ENCODE results near the gene CYP27B1. TPM values are rescaled to one million over a fixed set of nuclear protein-coding genes. Genes with fewer than 3 reads are reported as not detected.

The CYP27B1 gene
- total and polyA plus RNA-seq, 4 donors = 0.72 to 1.9 (median 1.4) TPM; not detected in 1

GRCh38 chr12:57770734-57771133, 3.9 kb upstream of the CYP27B1 start:
- peaks cover 23% of the 10 kb centered on the region for H3K27me3 ChIP-seq (ENCODE audit: control insufficient read depth, insufficient read depth, low read length)
- WGBS (ENCODE audit: insufficient coverage) = 77% methylated on average over 3 of the region's 4 CpGs

DNA sequence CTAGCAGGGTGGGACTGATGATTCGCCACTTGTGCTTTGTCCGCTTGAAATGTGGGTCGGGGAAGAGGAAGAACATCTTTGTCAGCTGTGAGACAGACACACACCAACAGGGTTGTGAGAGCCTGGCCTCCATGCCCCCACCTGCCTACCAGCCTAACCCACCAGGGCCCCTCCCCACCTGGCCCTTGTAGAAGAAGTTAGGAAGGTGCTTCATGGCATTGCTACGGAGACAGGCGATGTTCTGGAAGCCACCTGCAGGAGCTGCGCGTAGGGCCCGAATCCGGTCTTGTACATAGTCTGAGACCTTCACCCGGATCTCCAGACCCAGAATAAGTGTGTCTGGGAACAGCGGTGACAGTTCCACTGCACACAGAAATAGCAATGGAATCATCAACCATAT, 2.7 kb upstream of the CYP27B1 start:
- 97% methylated on average over 8 of the region's 11 CpGs for WGBS (ENCODE audit: insufficient coverage)
- H3K27ac ChIP-seq (ENCODE audit: low read depth, low read length) = no peak overlapping the region
- H3K36me3 ChIP-seq (ENCODE audit: control insufficient read depth, insufficient read depth, low read length) = peaks cover 7% of the 10 kb centered on the region
- H3K27me3 ChIP-seq (ENCODE audit: control insufficient read depth, insufficient read depth, low read length) = peaks cover 34% of the 10 kb centered on the region
- H3K9me3 ChIP-seq (ENCODE audit: control insufficient read depth, insufficient read depth, low read length) = no peaks in the 10 kb centered on the region
- no peak for DNase-seq (ENCODE audit: low read depth in 4 of 6, low spot score in 6 of 6)
- H3K4me1 ChIP-seq (ENCODE audit: control insufficient read depth, insufficient read depth, low read length) = peaks cover 44% of the 10 kb centered on the region
- no peak overlapping the region for H3K4me3 ChIP-seq (ENCODE audit: low read depth, low read length)

More at GRCh38 chr12:57770734-57771133, 3.9 kb upstream of the CYP27B1 start:
- Histone ChIP-seq H3K4me3 (ENCODE audit: low read depth, low read length) (no peak overlapping the region), H3K27ac (ENCODE audit: low read depth, low read length) (no peak overlapping the region), H3K36me3 (ENCODE audit: control insufficient read depth, insufficient read depth, low read length) (peaks cover 11% of the 10 kb centered on the region), H3K9me3 (ENCODE audit: control insufficient read depth, insufficient read depth, low read length) (no peaks in the 10 kb centered on the region), H3K4me1 (ENCODE audit: control insufficient read depth, insufficient read depth, low read length) (peaks cover 32% of the 10 kb centered on the region)
- no peak for DNase-seq (ENCODE audit: low read depth in 4 of 6, low spot score in 6 of 6)

DNA sequence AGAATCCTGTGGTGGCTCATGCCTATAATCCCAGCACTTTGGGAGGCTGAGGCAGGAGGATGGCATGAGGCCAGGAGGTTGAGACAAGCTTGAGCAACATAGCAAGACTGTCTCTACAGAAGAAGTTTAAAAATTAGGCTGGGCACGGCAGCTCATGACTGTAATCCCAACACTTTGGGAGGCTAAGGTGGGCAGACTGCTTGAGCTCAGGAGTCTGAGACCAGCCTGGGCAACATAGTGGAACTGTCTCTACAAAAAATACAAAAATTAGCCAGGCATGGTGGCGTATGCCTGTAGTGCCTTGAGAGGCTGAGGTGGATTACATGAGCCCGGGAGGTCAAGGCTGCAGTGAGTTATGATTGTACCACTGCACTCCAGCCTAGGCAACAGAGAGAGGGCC, 998 bp upstream of the CYP27B1 start:
- Histone ChIP-seq H3K4me3 (ENCODE audit: low read depth, low read length) (no peak overlapping the region), H3K36me3 (ENCODE audit: control insufficient read depth, insufficient read depth, low read length) (peaks cover 7% of the 10 kb centered on the region), H3K27ac (ENCODE audit: low read depth, low read length) (no peak overlapping the region), H3K27me3 (ENCODE audit: control insufficient read depth, insufficient read depth, low read length) (peaks cover 51% of the 10 kb centered on the region), H3K4me1 (ENCODE audit: control insufficient read depth, insufficient read depth, low read length) (peaks cover 38% of the 10 kb centered on the region), H3K9me3 (ENCODE audit: control insufficient read depth, insufficient read depth, low read length) (no peaks in the 10 kb centered on the region)
- WGBS (ENCODE audit: insufficient coverage) = 100% methylated on average over 2 of the region's 3 CpGs
- DNase-seq (ENCODE audit: low read depth in 4 of 6, low spot score in 6 of 6) = no peak

DNA sequence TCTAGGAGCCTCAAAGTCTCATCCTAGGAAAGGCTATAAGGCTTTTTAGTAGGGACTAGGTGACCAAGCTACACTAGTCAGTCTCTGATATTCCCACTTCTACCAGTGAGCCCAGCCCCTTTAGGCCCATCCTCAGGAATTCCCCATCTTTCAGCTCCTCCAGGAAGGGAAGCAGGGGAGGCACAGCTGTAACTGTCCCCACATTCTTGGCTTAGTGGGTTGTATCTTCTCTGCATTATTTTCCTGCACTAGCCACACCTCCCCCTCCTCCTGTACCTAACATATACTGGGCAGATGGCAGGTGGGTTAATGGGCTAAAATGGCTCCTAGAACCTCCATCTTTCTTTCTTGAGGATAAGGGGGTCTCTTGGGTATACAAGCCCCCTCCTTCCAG, 424 bp upstream of the CYP27B1 start:
- DNase-seq (ENCODE audit: low read depth in 4 of 6, low spot score in 6 of 6) = no peak
- Histone ChIP-seq H3K4me3 (ENCODE audit: low read depth, low read length) (no peak overlapping the region), H3K9me3 (ENCODE audit: control insufficient read depth, insufficient read depth, low read length) (no peaks in the 10 kb centered on the region), H3K27me3 (ENCODE audit: control insufficient read depth, insufficient read depth, low read length) (peaks cover 53% of the 10 kb centered on the region), H3K4me1 (ENCODE audit: control insufficient read depth, insufficient read depth, low read length) (peaks cover 35% of the 10 kb centered on the region), H3K36me3 (ENCODE audit: control insufficient read depth, insufficient read depth, low read length) (peaks cover 7% of the 10 kb centered on the region), H3K27ac (ENCODE audit: low read depth, low read length) (no peak overlapping the region)

- Histone ChIP-seq H3K27me3 (ENCODE audit: control insufficient read depth, insufficient read depth, low read length) (peaks cover 53% of the 10 kb centered on the region), H3K27ac (ENCODE audit: low read depth, low read length) (no peak overlapping the region), H3K4me1 (ENCODE audit: control insufficient read depth, insufficient read depth, low read length) (peaks cover 28% of the 10 kb centered on the region), H3K4me3 (ENCODE audit: low read depth, low read length) (no peak overlapping the region), H3K9me3 (ENCODE audit: control insufficient read depth, insufficient read depth, low read length) (no peaks in the 10 kb centered on the region), H3K36me3 (ENCODE audit: control insufficient read depth, insufficient read depth, low read length) (peaks cover 15% of the 10 kb centered on the region)
- DNase-seq (ENCODE audit: low read depth in 4 of 6, low spot score in 6 of 6) = no peak
- 4% methylated on average over 35 of the region's 40 CpGs for WGBS (ENCODE audit: insufficient coverage)
Observed at GRCh38 chr12:57765698-57766463, 997 bp downstream of the CYP27B1 start.

DNA sequence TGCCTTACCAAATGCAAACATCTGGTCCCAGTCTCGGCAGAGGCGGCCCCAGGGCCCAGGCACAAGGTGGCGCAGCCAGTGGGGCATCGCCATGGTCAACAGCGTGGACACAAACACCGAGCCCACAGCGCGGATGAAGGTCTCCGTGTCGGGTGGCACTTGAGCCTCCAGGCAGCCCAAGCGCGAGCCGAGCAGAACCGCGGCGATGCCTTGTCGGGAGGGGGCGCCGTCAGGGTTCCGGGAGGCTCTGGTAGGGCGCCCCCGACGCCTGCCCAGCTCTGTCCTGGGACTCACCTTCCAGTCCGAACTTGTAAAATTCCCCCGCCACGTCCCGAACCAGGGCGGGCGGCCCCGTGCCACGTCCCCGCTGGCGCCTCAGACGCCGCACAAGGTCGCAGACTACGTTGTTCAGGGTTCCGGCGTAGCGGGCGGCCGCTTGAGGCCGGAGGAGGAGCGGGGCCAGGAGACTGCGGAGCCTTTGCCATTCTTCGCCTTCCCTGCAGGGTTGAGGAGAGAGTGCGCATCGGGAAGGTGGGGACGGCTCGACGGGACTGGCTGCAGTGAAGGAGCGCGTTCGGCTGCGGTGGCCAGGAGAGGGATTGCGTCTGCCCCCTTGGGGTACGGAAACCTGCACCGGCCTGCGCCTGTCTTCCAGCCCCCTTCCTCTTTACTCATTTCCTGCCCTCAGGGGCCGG, 1.7 kb downstream of the CYP27B1 start:
- Histone ChIP-seq H3K4me3 (ENCODE audit: low read depth, low read length) (no peak overlapping the region), H3K4me1 (ENCODE audit: control insufficient read depth, insufficient read depth, low read length) (peaks cover 28% of the 10 kb centered on the region), H3K27ac (ENCODE audit: low read depth, low read length) (no peak overlapping the region), H3K27me3 (ENCODE audit: control insufficient read depth, insufficient read depth, low read length) (peaks cover 53% of the 10 kb centered on the region), H3K9me3 (ENCODE audit: control insufficient read depth, insufficient read depth, low read length) (no peaks in the 10 kb centered on the region), H3K36me3 (ENCODE audit: control insufficient read depth, insufficient read depth, low read length) (peaks cover 19% of the 10 kb centered on the region)
- WGBS (ENCODE audit: insufficient coverage) = 4% methylated on average over 60 of the region's 60 CpGs
- DNase-seq (ENCODE audit: low read depth in 4 of 6, low spot score in 6 of 6) = no peak

DNA sequence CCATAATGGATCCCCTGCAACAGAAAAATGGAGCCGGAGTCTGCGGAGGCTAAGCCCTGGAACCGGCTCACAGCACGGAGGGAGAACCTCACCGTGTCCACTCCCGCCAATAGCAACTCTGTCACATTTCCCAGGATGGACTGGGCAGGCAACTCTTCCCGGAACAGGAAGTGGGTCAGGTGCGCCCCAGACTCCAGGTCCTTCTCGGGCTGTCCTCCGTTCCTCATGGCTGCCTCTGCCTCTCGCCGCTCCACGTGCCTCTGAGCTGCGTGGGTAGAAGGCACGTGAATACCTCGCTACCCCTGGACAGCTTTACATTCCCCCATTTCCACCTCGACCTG, 2.2 kb downstream of the CYP27B1 start:
- Histone ChIP-seq H3K27me3 (ENCODE audit: control insufficient read depth, insufficient read depth, low read length) (peaks cover 53% of the 10 kb centered on the region), H3K36me3 (ENCODE audit: control insufficient read depth, insufficient read depth, low read length) (peaks cover 17% of the 10 kb centered on the region), H3K27ac (ENCODE audit: low read depth, low read length) (no peak overlapping the region), H3K9me3 (ENCODE audit: control insufficient read depth, insufficient read depth, low read length) (no peaks in the 10 kb centered on the region), H3K4me3 (ENCODE audit: low read depth, low read length) (no peak overlapping the region), H3K4me1 (ENCODE audit: control insufficient read depth, insufficient read depth, low read length) (peaks cover 28% of the 10 kb centered on the region)
- no peak for DNase-seq (ENCODE audit: low read depth in 4 of 6, low spot score in 6 of 6)
- WGBS (ENCODE audit: insufficient coverage) = 19% methylated on average over 17 of the region's 17 CpGs

- Histone ChIP-seq H3K9me3 (ENCODE audit: control insufficient read depth, insufficient read depth, low read length) (no peaks in the 10 kb centered on the region), H3K27me3 (ENCODE audit: control insufficient read depth, insufficient read depth, low read length) (peaks cover 53% of the 10 kb centered on the region), H3K4me1 (ENCODE audit: control insufficient read depth, insufficient read depth, low read length) (peaks cover 28% of the 10 kb centered on the region), H3K4me3 (ENCODE audit: low read depth, low read length) (no peak overlapping the region), H3K36me3 (ENCODE audit: control insufficient read depth, insufficient read depth, low read length) (peaks cover 16% of the 10 kb centered on the region), H3K27ac (ENCODE audit: low read depth, low read length) (no peak overlapping the region)
- DNase-seq (ENCODE audit: low read depth in 4 of 6, low spot score in 6 of 6) = no peak
- WGBS (ENCODE audit: insufficient coverage) = 75% methylated on average over 4 of the region's 6 CpGs
Observed at GRCh38 chr12:57763881-57764661, 2.8 kb downstream of the CYP27B1 start.

GRCh38 chr12:57762463-57762862, 4.4 kb downstream of the CYP27B1 start:
- WGBS (ENCODE audit: insufficient coverage) = 100% methylated on average over 2 of the region's 2 CpGs
- Histone ChIP-seq H3K4me1 (ENCODE audit: control insufficient read depth, insufficient read depth, low read length) (peaks cover 28% of the 10 kb centered on the region), H3K4me3 (ENCODE audit: low read depth, low read length) (no peak overlapping the region), H3K27ac (ENCODE audit: low read depth, low read length) (no peak overlapping the region), H3K9me3 (ENCODE audit: control insufficient read depth, insufficient read depth, low read length) (no peaks in the 10 kb centered on the region), H3K36me3 (ENCODE audit: control insufficient read depth, insufficient read depth, low read length) (peaks cover 28% of the 10 kb centered on the region), H3K27me3 (ENCODE audit: control insufficient read depth, insufficient read depth, low read length) (peaks cover 47% of the 10 kb centered on the region)
- DNase-seq (ENCODE audit: low read depth in 4 of 6, low spot score in 6 of 6) = no peak
